GM19452 (cell line): ENCODE measurements around the gene KLF14.
"Not testable (repeated sequence)": the region's sequence is repeated elsewhere in the genome, so short reads cannot be mapped to it uniquely, and the experiment has no call there.

Source experiments
- ATAC-seq: cut with Tn5 transposase; IDR thresholded peaks from one replicate; pipeline ENCODE4 v1.9.1; 2021; ENCODE audit not compliant: unreplicated experiment

The KLF14 gene

DNA sequence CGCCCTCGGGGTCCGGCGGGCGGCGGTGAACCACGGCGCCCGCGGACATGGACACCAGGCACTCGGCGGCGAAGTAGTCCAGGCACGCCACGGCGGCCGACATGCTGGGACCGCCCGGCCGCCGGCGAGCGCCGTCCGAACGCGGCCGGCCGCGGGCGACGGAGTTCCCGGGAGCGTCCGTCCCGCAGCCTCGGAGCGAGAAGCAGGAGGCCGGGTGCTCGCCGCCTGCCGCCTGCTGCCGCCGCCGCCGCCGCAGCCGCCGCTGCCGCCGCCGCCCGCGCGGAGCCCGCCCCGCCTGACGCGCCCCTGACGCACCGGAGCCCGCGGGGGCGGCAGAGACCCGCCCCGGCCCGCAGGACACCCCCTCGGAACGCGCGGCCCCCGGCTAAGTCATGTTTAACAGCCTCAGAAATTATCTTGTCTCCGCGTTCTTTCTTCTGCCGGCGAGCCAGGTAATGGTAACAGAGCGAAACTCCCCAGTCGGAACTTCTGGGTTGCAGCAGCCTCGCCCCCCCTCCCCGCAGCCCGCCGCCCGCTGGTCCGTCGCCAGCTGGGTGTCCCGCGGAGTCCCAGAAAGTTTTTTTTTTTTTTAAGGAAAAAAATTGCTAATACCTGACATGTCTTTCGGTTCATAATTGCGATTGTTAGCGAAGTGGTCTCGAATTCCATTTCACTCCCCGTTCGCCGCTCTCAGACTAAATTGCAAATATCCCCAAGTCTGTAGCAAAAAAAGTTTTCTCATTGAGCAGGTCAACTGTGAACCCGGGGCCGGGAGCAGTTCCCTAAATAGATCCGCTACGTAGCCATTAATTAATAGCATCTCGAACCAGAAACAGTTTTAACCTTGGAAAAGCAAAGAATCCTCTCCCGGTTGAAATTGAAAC lies at the start of gene KLF14:
KLF14 (minus strand) TSS at position 277 of the 884 bp plus-strand sequence; CDS start at position 103, 174 bp downstream.
- ATAC-seq: no peak

DNA sequence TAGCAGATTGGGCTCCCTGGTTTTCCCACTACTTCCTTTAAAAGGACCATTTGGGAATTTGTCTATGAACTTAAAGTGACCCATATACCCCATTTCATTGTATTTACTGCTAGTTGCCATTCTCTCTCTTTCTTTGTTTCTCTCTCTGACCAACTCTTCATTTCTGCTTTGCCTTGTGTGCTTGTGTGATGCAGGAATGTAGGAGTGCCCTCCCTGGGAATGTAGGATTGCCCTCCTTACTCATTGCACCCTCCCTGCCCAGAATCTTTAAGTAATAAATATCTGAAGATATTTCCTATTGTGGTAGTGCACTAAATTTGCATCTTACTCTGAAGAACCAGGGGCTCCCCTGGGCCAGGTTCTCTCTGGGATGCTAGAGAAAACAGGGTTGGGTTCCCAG lies 47.3 kb upstream of the KLF14 start:
- no peak for ATAC-seq

GRCh38 chr7:130777426-130777825 lies 43.4 kb upstream of the KLF14 start:
- no peak for ATAC-seq

DNA sequence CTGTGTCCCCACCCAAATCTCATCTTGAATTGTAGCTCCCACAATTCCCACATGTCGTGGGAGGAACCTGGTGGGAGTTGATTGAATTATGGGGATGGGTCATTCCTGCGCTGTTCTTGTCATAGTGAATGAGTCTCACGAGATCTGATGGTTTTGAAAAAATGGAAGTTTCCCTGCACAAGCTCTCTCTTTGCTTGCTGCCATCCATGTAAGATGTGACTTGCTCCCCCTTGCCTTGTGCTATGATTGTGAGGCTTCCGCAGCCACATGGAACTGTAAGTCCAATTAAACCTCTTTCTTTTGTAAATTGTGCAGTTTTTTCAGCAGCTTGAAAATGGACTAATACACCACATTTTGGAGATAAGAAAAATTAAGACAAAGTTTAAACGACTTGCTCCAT lies 38.4 kb upstream of the KLF14 start:
- not testable (repeated sequence) for ATAC-seq

- ATAC-seq: no peak
Measured at GRCh38 chr7:130768854-130769253, 34.8 kb upstream of the KLF14 start.

DNA sequence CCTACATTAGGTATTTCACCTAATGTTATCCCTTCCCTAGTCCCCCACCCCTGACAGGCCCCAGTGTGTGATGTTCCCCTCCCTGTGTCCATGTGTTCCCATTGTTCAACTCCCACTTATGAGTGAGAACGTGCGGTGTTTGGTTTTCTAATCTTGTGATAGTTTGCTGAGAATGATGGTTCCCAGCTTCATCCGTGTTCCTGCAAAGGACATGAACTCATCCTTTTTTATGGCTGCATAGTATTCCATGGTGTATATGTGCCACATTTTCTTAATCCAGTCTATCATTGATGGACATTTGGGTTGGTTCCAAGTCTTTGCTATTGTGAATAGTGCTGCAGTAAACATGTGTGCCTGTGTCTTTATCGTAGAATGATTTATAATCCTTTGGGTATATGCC lies 30.6 kb upstream of the KLF14 start:
- ATAC-seq: not testable (repeated sequence)

DNA sequence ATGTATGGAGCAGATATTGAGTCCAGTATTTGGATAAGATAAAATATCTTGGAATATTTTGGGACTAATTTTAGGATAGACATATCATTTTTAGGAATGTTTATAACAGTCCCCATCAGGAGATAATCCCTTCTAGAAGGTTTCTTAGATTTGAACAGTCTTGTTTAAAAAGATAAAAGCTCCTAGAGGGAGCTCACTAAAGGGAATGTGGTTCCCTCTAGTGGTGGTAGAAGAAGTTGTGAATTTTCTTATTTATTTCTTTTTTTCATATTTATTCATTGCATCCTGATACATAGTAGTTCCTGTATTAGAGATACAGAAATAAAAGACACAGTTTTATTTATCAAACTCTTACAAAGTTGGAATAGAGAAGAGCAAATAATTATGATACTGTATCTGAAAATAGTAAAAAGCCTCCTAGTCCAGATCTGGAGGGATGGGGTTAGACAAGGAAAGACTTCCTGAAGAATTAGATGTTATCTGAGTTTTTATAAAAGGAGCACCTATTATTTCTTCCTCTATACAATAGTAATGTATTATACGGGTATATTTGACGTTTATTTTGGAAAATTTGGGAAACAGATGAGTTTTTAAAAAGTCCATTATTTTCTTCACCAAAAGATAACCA lies 24.5 kb upstream of the KLF14 start:
- no peak for ATAC-seq

GRCh38 chr7:130756316-130756715 lies 22.3 kb upstream of the KLF14 start:
- no peak for ATAC-seq

- ATAC-seq: no peak
Measured at GRCh38 chr7:130752424-130752823, 18.4 kb upstream of the KLF14 start.

DNA sequence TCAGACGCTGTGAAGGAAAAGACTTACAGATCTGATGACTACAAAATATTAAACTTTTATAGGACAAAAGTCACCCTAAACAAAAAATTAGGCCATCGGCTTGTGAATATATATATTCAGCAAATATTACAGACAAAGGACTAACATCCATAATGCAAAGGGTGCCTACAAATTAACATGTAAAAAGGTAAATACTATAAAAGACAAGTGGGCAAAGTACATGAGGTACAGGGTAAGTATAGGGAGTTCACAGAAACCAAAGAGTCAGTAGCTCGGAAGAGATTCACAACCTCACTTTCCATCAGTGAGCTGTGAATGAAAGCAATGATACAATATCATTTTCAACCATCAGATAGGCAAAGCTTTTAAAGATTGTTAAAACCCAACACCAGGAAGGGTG lies 16.7 kb upstream of the KLF14 start:
- no peak for ATAC-seq

- no peak for ATAC-seq
Measured at GRCh38 chr7:130748531-130749389, 14.8 kb upstream of the KLF14 start.

- no peak for ATAC-seq
Measured at GRCh38 chr7:130741331-130741995, 7.5 kb upstream of the KLF14 start.

GRCh38 chr7:130740606-130741005 lies 6.6 kb upstream of the KLF14 start:
- ATAC-seq: no peak

DNA sequence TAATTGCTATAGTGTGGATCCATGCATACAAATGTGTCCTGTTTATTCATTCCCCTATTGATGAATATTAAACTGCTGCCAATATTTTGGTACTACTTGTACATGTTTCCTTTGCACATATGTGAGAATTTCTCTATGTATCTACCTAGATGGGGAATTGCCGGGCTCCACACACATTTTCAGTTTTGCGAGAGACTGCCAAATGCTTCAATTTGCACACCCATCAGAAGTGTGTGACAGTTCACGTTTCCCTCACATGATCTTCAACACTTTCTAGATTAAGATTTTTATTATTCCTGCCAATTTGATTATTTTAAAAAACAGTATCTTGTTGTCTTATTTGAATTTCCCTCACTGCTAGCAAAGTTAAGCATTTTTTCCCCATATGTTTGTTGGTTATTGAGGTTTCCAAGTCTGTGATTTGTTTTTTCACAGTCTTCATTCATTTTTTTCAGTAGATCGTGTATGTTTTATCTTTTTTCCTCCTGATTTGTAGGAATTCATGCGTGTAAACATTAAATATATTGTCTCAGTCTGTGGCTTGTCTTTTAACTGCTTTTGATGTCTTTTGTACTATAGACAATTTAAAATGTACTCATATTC lies 2.4 kb upstream of the KLF14 start:
- no peak for ATAC-seq

DNA sequence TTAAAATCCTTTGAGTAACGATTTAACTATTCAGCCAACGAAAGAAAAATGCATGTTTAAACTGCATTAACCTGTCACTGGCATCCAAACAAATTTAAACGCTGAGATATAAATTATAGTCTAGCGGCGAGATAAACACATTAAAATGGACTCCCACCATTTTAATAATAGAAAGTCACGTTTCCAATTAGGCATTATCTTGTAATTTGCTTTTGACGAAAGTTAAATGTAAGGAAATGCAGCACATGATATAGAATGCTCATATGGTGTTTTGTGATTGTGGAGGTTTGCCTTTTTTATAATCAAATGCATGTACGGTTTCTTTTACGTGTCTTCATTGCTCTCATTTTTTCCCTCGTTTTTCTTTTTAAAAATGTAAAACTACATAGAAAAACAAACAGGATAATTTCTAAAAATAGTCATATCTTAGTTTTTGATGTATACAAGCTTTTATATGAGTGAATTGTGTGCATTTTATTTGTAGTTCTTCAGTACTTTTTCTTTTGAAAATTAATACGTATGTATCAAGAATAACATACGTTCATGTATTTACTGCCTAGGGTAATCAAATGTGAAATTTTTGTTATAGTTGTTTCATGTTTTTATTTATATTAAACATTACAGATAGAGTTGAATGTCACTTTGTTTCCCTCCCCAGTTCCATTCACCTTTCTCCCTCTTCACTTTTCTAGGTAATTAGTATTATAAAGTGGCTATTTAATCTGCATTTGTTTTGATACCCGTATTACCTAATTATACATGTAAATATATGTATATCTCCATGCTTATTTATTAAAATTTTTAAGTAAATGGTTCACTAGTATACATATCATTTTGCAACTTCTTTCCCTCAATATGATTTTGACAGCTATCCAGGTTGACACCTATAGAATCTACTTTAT lies 1.1 kb upstream of the KLF14 start:
- no peak for ATAC-seq

GRCh38 chr7:130732980-130733930 lies 752 bp downstream of the KLF14 start:
- ATAC-seq: no peak

DNA sequence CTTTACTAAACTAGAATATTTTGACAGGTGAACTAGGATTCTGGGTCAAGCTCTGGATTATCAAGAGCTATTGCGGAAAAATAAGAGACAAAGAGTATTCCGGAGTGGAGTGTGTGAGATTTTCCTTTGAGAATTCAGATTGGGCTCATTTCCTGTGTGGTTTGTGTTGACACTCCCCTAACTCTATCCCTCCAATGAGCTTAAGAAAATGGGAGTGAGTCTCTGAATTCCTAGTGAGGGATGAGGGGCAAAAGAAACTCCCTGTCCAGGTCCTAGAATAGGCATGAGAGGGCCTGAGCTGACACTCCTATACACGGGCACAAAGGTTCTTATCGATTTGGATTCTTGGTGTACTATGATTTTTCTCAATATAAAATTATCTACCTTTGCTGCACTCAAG lies 10.2 kb downstream of the KLF14 start:
- no peak for ATAC-seq

- ATAC-seq: no peak
Measured at GRCh38 chr7:130721486-130722277, 12.3 kb downstream of the KLF14 start.
